ENCODE measurements around the gene MBNL1. TPM values are rescaled to one million over a fixed set of nuclear protein-coding genes. Genes with fewer than 3 reads are reported as not detected.
A peak's percentile ranks its signal among the peaks of the same experiment; 100 is the strongest.

MBNL1 gene
- total RNA-seq, 2 donors from 2014 or later = 149 to 191 TPM

DNA sequence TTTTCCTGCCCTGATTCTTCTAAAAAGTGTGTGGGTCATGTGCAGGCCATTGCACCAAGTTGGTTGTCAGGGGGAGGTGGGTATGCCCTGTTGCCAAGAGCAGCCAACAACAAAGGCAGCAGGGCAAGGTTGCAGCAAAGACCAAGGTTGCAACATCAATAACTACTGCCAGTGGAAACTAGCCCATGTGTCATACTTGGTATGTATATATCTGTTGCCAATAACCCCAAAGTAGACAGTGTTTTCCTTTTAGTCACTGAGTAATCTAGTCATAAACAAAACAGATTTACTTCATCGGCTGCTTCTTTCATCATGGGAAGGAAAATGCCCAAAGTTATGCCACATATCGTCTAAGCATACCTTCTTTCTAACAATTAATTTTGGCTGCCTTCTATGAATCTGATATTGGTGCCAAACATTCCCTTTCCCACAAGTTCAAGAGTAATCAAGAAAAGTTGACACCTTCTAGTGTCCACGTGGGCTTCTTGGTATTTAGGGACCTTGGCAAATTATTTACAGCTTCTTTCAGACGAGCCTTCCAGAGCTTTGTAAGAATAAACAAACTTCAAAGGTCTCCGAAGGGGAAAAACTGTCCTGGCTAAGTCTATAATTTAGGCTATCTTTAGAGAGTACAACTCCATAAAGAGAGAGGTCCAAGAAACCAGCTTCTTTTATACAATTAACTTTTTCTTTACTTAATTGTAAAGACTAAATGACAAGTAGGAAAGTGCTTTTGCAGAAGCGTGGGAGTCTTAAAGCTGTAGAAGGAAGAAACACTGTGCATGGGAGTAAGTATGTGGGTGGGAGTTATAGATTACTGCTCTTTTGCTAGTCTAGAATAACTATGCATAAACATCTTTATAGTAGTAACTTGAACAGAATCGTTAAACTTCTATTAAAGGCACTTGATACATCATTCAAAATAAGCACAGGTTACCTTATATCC, 10.0 kb upstream of the MBNL1 start:
- TF ChIP-seq CTCF (IDR thresholded peaks at IDR 0.05) = no peak
- no peaks in the 10 kb centered on the region for H3K9me3 ChIP-seq
- H3K36me3 ChIP-seq = no peaks in the 10 kb centered on the region
- no peaks in the 10 kb centered on the region for H3K27me3 ChIP-seq
- H3K4me1 ChIP-seq = peaks cover 7% of the 10 kb centered on the region
- DNase-seq = no peak
- H3K4me3 ChIP-seq = no peak overlapping the region
- H3K9ac ChIP-seq (ENCODE audit: low read depth in 2 of 2, low read length in 2 of 2) = peak overlapping the region in 1 of 2 donors; percentile 44
- peak overlapping the region; percentile 19 for H3K27ac ChIP-seq
- intact Hi-C loops (cut with DNase I) = loop anchor here (5.0 kb wide), 1 partner anchor 51 kb away; no protein-coding TSS in a partner anchor

DNA sequence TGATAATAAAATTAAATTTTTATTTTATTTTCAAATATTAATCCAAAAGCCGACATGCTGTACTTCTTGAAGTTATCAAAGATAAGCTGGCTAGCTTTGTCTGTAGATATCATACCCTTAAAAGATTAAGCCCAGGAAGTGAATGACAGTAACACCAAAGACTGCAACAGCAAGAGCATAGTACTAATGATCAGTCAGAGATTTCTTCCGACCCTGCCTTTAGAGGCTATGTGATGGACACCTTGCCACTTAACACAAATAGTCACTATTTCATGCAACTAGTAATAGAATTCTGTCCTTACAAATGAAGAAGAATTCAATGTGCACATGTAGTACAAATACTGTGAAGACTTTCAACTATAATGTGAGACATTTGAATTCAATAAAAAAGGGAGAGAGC, 9.3 kb upstream of the MBNL1 start:
- no peak for DNase-seq
- TF ChIP-seq CTCF (IDR thresholded peaks at IDR 0.05) = no peak

DNA sequence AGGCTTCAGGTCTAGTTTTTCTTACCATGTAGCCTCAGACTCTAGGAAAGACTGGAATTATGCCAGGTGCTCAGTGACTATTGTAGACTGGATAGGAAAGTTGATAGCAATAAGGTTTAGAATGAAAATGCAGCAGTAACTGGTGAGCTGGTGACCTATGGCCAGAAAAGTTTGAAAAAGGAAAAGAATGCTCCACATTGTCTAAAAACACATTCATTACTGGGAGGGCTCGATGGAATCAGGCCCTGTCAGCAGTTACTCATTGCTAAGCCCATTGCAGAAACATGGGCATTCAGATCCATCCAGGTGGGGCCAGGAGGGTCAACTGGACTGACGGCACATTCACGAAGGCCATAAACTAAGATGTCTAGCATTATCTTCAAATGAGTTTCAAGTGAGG, 8.7 kb upstream of the MBNL1 start:
- no peak for DNase-seq
- Histone ChIP-seq H3K36me3 (no peaks in the 10 kb centered on the region), H3K9ac (ENCODE audit: low read depth in 2 of 2, low read length in 2 of 2) (no peak overlapping the region), H3K9me3 (no peaks in the 10 kb centered on the region), H3K4me3 (no peak overlapping the region), H3K27me3 (no peaks in the 10 kb centered on the region), H3K4me1 (peaks cover 7% of the 10 kb centered on the region), H3K27ac (no peak overlapping the region)
- TF ChIP-seq CTCF (IDR thresholded peaks at IDR 0.05) = no peak
- intact Hi-C loops (cut with DNase I) = no loop called here

More for the DNA sequence above, 9.3 kb upstream of the MBNL1 start:
- H3K4me3 ChIP-seq = no peak overlapping the region
- H3K4me1 ChIP-seq = peaks cover 7% of the 10 kb centered on the region
- intact Hi-C loops (cut with DNase I) = loop anchor here (5.0 kb wide), 1 partner anchor 52 kb away; no protein-coding TSS in a partner anchor
- H3K9me3 ChIP-seq = no peaks in the 10 kb centered on the region
- no peak overlapping the region for H3K9ac ChIP-seq (ENCODE audit: low read depth in 2 of 2, low read length in 2 of 2)
- H3K36me3 ChIP-seq = no peaks in the 10 kb centered on the region
- no peaks in the 10 kb centered on the region for H3K27me3 ChIP-seq
- no peak overlapping the region for H3K27ac ChIP-seq

DNA sequence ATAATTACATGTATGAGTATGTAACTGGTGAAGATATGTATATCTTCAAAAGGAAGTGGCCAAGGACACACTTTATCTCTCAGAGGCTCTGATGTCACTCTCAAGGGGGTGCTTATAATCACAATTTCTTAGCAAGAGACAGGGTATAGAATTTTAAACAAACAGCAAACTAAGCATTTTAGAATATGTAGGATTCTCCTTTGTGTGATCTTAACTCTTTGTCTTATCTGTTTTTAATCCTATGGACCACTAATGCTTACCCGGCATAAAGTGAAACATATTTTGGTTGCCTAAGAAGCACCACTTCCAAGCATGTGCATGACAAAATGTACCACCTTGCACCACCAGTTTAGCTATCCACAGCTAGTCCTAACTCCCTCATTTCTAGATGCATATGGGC, 8.2 kb upstream of the MBNL1 start:
- no peak for TF ChIP-seq CTCF (IDR thresholded peaks at IDR 0.05)
- H3K27ac ChIP-seq = no peak overlapping the region
- H3K4me1 ChIP-seq = peaks cover 7% of the 10 kb centered on the region
- intact Hi-C loops (cut with DNase I) = no loop called here
- no peaks in the 10 kb centered on the region for H3K27me3 ChIP-seq
- H3K9ac ChIP-seq (ENCODE audit: low read depth in 2 of 2, low read length in 2 of 2) = no peak overlapping the region
- no peak overlapping the region for H3K4me3 ChIP-seq
- no peaks in the 10 kb centered on the region for H3K36me3 ChIP-seq
- DNase-seq = no peak
- no peaks in the 10 kb centered on the region for H3K9me3 ChIP-seq

GRCh38 chr3:152261329-152261728, 7.4 kb upstream of the MBNL1 start:
- no peak overlapping the region for H3K4me3 ChIP-seq
- H3K36me3 ChIP-seq = no peaks in the 10 kb centered on the region
- TF ChIP-seq CTCF (IDR thresholded peaks at IDR 0.05) = no peak
- no peaks in the 10 kb centered on the region for H3K27me3 ChIP-seq
- intact Hi-C loops (cut with DNase I) = no loop called here
- H3K9ac ChIP-seq (ENCODE audit: low read depth in 2 of 2, low read length in 2 of 2) = no peak overlapping the region
- no peaks in the 10 kb centered on the region for H3K9me3 ChIP-seq
- no peak overlapping the region for H3K27ac ChIP-seq
- H3K4me1 ChIP-seq = peaks cover 7% of the 10 kb centered on the region
- no peak for DNase-seq
